Thyroid gland (tissue), 4 donors: ENCODE measurements around the gene ABCB10.

Experiments used
- CTCF ChIP-seq, 6 experiments: fragments of 200-600 bp in 3 of 6; fragments of 450-650 bp in 3 of 6; sonication (generic) in 3 of 6; IDR thresholded peaks; one replicate each; pipeline ENCODE4 v1.5.1; 2016 to 2019; ENCODE audit warnings: antibody characterized with exemption in 6 of 6, mild to moderate bottlenecking in 2 of 6, inconsistent platforms in 1 of 6, moderate library complexity in 1 of 6
- POLR2A ChIP-seq, 2 donors: fragments of 450-650 bp; IDR thresholded peaks; one replicate each; pipeline ENCODE4 v1.6.1; 2017; ENCODE audit warnings: antibody characterized with exemption in 2 of 2, mild to moderate bottlenecking in 2 of 2, moderate library complexity in 1 of 2

- TF ChIP-seq CTCF (IDR thresholded peaks at IDR 0.05) (no peak), POLR2A (IDR thresholded peaks at IDR 0.05) (no peak)
These were observed 39.4 kb upstream of the ABCB10 start for GRCh38 chr1:229597877-229598276.
